HEK293T (cell line): Measurements from ENCODE around the gene RAD51B.
"Not testable (repeated sequence)": the region's sequence is repeated elsewhere in the genome, so short reads cannot be mapped to it uniquely, and the experiment has no call there.

Source experiments
- ARNT ChIP-seq: fragments of 450-650 bp; IDR thresholded peaks from 2 replicates; pipeline ENCODE4 v1.6.1; 2017; ENCODE audit warnings: mild to moderate bottlenecking
- FOXK2 ChIP-seq: fragments of 450-650 bp; IDR thresholded peaks from 2 replicates; pipeline ENCODE4 v1.6.1; 2016; ENCODE audit warnings: mild to moderate bottlenecking
- FOXM1 ChIP-seq: fragments of 450-650 bp; IDR thresholded peaks from 2 replicates; pipeline ENCODE4 v1.6.1; 2017; ENCODE audit warnings: mild to moderate bottlenecking, borderline replicate concordance
- HDGF ChIP-seq: fragments of 450-650 bp; IDR thresholded peaks from 2 replicates; pipeline ENCODE4 v1.6.1; 2017; ENCODE audit warnings: antibody characterized with exemption, borderline replicate concordance
- NFRKB ChIP-seq: fragments of 450-650 bp; IDR thresholded peaks from 2 replicates; pipeline ENCODE4 v1.6.1; 2016; ENCODE audit warnings: mild to moderate bottlenecking, moderate library complexity
- SP1 ChIP-seq: fragments of 450-650 bp; IDR thresholded peaks from 2 replicates; pipeline ENCODE4 v1.6.1; 2017
- SUZ12 ChIP-seq: fragments of 450-650 bp; IDR thresholded peaks from 2 replicates; pipeline ENCODE4 v1.6.1; 2016; ENCODE audit warnings: mild to moderate bottlenecking
- TARDBP ChIP-seq: fragments of 450-650 bp; IDR thresholded peaks from 2 replicates; pipeline ENCODE4 v1.6.1; 2016
- TF ChIP-seq, protein P1 (sequence below): fragments of 450-650 bp; IDR thresholded peaks from 2 replicates; pipeline ENCODE4 v1.6.1; 2016

DNA sequence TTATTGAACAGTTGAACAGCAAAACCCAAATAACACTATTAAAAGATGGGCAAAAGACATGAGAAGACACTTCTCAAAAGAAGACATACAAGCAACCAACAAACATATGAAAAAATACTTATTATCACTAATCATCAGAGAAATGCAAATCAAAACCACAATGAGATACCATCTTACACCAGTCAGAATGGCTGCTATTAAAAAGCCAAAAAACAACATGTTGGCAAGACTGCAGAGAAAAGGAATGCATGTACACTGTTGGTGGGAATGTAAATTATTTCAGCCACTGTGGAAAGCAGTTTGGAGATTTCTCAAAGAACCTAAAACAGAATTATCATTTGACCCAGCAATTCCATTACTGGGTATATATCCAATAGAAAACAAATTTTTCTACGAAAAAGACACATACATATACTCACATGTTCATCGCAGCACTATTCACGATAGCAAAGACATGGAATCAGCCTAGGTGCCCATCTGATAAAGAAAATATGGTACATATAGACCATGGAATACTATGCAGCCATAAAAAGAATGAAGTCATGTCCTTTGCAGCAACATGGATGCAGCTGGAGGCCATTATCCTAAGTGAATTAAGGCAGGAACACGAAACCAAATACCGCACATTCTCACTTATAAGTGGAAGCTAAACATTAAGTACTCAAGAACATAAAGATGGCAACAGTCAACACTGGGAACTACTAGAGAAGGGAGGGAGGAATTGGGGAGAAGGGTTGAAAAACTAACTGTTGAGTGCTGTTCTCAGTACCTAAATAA is 367.1 kb downstream of the RAD51B start:
- not testable (repeated sequence) for TF ChIP-seq FOXK2, NFRKB, TARDBP, HDGF, ARNT, SUZ12, FOXM1, SP1
- TF ChIP-seq, protein P1, sequence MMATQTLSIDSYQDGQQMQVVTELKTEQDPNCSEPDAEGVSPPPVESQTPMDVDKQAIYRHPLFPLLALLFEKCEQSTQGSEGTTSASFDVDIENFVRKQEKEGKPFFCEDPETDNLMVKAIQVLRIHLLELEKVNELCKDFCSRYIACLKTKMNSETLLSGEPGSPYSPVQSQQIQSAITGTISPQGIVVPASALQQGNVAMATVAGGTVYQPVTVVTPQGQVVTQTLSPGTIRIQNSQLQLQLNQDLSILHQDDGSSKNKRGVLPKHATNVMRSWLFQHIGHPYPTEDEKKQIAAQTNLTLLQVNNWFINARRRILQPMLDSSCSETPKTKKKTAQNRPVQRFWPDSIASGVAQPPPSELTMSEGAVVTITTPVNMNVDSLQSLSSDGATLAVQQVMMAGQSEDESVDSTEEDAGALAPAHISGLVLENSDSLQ: not testable (repeated sequence)
